Body of pancreas (tissue), 4 donors: ENCODE measurements around the gene CAMK2B.

Source experiments
- CTCF ChIP-seq, 7 experiments: fragments of 450-650 bp in 4 of 7; fragments of 200-600 bp in 3 of 7; sonication (generic) in 3 of 7; IDR thresholded peaks; one replicate each; pipeline ENCODE4 v1.5.1; 2016 to 2019; ENCODE audit warnings: antibody characterized with exemption in 7 of 7
- POLR2A ChIP-seq, 3 donors: fragments of 450-650 bp; IDR thresholded peaks; one replicate each; pipeline ENCODE4 v1.6.1; 2016; ENCODE audit warnings: antibody characterized with exemption in 3 of 3, mild to moderate bottlenecking in 2 of 3

GRCh38 chr7:44246396-44247113 lies 78.8 kb downstream of the CAMK2B start:
- TF ChIP-seq CTCF (IDR thresholded peaks at IDR 0.05) = no peak
- no peak for TF ChIP-seq POLR2A (IDR thresholded peaks at IDR 0.05)
